ENCODE measurements around the gene MACC1. TPM values are rescaled to one million over a fixed set of nuclear protein-coding genes. Genes with fewer than 3 reads are reported as not detected.

Gene MACC1
- total RNA-seq, 1 donor from 2014 or later: 33.2 TPM

DNA sequence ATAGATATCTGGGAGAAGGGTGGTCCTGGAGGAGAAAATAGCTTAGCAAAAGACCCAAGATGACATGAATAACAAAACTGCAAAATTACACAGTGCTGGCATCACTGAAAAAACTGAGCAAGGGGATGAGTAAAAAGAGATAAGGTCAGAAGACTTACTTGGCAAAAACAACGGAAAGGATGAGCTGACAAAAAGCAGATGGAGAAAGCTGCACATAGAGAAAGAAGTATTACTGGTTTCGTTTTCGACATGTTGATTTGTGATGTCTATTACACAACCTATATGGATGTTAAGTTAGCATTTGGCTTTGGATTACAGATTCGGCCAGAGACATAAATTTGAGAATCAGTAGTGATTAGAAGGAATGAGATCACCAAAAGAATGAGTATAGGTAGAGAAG is 132.1 kb downstream of the MACC1 start:
- TF ChIP-seq, protein P1, sequence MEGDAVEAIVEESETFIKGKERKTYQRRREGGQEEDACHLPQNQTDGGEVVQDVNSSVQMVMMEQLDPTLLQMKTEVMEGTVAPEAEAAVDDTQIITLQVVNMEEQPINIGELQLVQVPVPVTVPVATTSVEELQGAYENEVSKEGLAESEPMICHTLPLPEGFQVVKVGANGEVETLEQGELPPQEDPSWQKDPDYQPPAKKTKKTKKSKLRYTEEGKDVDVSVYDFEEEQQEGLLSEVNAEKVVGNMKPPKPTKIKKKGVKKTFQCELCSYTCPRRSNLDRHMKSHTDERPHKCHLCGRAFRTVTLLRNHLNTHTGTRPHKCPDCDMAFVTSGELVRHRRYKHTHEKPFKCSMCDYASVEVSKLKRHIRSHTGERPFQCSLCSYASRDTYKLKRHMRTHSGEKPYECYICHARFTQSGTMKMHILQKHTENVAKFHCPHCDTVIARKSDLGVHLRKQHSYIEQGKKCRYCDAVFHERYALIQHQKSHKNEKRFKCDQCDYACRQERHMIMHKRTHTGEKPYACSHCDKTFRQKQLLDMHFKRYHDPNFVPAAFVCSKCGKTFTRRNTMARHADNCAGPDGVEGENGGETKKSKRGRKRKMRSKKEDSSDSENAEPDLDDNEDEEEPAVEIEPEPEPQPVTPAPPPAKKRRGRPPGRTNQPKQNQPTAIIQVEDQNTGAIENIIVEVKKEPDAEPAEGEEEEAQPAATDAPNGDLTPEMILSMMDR (conservative IDR thresholded peaks at IDR 0.05; ENCODE audit: low read depth, low read length): no peak
- H3K4me3 ChIP-seq (ENCODE audit: low read depth, low read length): no peak overlapping the region

More for the DNA sequence above, 132.1 kb downstream of the MACC1 start:
- DNase-seq (ENCODE audit: low read depth): no peak

Other genes starting within 250 kb of the MACC1 start
- 58.6 and 121 TPM in 2 replicates for gene ITGB8, start 113.5 kb upstream of the MACC1 start, total RNA-seq

All from epithelial cell of proximal tubule (primary cell).